D721Med (cell line): ENCODE measurements around the gene PCOLCE2.

Source experiments
- DNase-seq: peaks from one replicate; pipeline ENCODE4 v3.0.0; 2011; ENCODE audit warnings: low spot score; ENCODE audit not compliant: insufficient read length
- FAIRE-seq: peaks from 2 replicates; lab custom pipeline; 2011; peaks lifted over from hg19 to GRCh38; lab: Jason Lieb, UNC
- CTCF ChIP-seq: IDR thresholded peaks from 2 replicates; pipeline ENCODE4 v1.5.1; 2012; ENCODE audit warnings: mild to moderate bottlenecking, control low read depth; ENCODE audit not compliant: insufficient read depth; ENCODE audit errors: missing control alignments

Gene PCOLCE2

GRCh38 chr3:142902356-142902755, 13.5 kb upstream of the PCOLCE2 start:
- no peak for TF ChIP-seq CTCF
- FAIRE-seq: no peak
- no peak for DNase-seq

GRCh38 chr3:142898346-142899213, 9.7 kb upstream of the PCOLCE2 start:
- no peak for DNase-seq
- TF ChIP-seq CTCF: no peak
- no peak for FAIRE-seq

GRCh38 chr3:142897807-142898206, 8.9 kb upstream of the PCOLCE2 start:
- no peak for TF ChIP-seq CTCF
- no peak for DNase-seq
- no peak for FAIRE-seq

GRCh38 chr3:142896996-142897395, 8.1 kb upstream of the PCOLCE2 start:
- DNase-seq (no peak), FAIRE-seq (no peak)
- no peak for TF ChIP-seq CTCF

GRCh38 chr3:142896201-142896755, 7.4 kb upstream of the PCOLCE2 start:
- FAIRE-seq: no peak
- no peak for TF ChIP-seq CTCF
- no peak for DNase-seq

- no peak for TF ChIP-seq CTCF
- DNase-seq: no peak
- no peak for FAIRE-seq
Observed at GRCh38 chr3:142894493-142894892, 5.6 kb upstream of the PCOLCE2 start.

- no peak for DNase-seq
- TF ChIP-seq CTCF: no peak
- FAIRE-seq: no peak
Observed at GRCh38 chr3:142892714-142893113, 3.8 kb upstream of the PCOLCE2 start.
